K562 (cell line): ENCODE results near the gene FARSA. TPM values are rescaled to one million over a fixed set of nuclear protein-coding genes. Genes with fewer than 3 reads are reported as not detected.

Experiments
- CXXC5 ChIP-seq: fragments of 250-450 bp; sonication (Bioruptor Pico); IDR thresholded peaks from 2 replicates; pipeline ENCODE4 v1.8.0; 2022; ENCODE audit warnings: inconsistent platforms, mild to moderate bottlenecking, moderate library complexity
- ETV6 ChIP-seq, 3 experiments: fragments of 150-350 bp in 1 of 3; sonication (generic) in 1 of 3; formaldehyde crosslinking in 1 of 3; IDR thresholded peaks; 2 replicates each; pipeline versions ENCODE4 v1.6.1 to v1.8.0; 2014 to 2022; ENCODE audit warnings: borderline replicate concordance in 2 of 3, low read depth in 2 of 3, antibody characterized with exemption in 1 of 3, low read length in 1 of 3, mild to moderate bottlenecking in 1 of 3, missing genetic modification reagents in 1 of 3
- HDAC2 ChIP-seq: fragments of 450-650 bp; IDR thresholded peaks from 2 replicates; pipeline ENCODE4 v1.6.1; 2016; ENCODE audit warnings: mild to moderate bottlenecking
- MCM5 ChIP-seq: fragments of 450-650 bp; IDR thresholded peaks from 2 replicates; pipeline ENCODE4 v1.6.1; 2016; ENCODE audit warnings: low read depth
- MCM7 ChIP-seq, 2 experiments: fragments of 450-650 bp; IDR thresholded peaks; 2 replicates each; pipeline ENCODE4 v1.6.1; 2016 to 2018
- POLR3A ChIP-seq: IDR thresholded peaks from 2 replicates; pipeline ENCODE4 v1.6.1; 2011; ENCODE audit warnings: borderline replicate concordance, mild to moderate bottlenecking, moderate library complexity; ENCODE audit not compliant: insufficient read length, insufficient read depth; ENCODE audit errors: extremely low read depth
- TFAM ChIP-seq: fragments of 250-450 bp; sonication (Bioruptor Pico); conservative IDR thresholded peaks from 2 replicates; pipeline ENCODE4 v1.5.0; 2021; ENCODE audit warnings: mild to moderate bottlenecking, moderate library complexity
- YBX1 ChIP-seq: fragments of 450-650 bp; IDR thresholded peaks from 2 replicates; pipeline ENCODE4 v1.7.1; 2016; ENCODE audit warnings: mild to moderate bottlenecking
- ZBED1 ChIP-seq: IDR thresholded peaks from 2 replicates; pipeline ENCODE4 v1.6.1; 2014
- ZNF23 ChIP-seq: fragments of 250-450 bp; sonication (Bioruptor Pico); IDR thresholded peaks from 2 replicates; pipeline ENCODE4 v1.4.0; 2020; ENCODE audit warnings: mild to moderate bottlenecking
- ZNF347 ChIP-seq: fragments of 450-650 bp; formaldehyde crosslinking; IDR thresholded peaks from 2 replicates; pipeline ENCODE4 v1.4.0; 2020; ENCODE audit warnings: low read depth, mild to moderate bottlenecking, moderate library complexity
- ZNF41 ChIP-seq: fragments of 250-450 bp; sonication (Bioruptor Pico); conservative IDR thresholded peaks from 2 replicates; pipeline ENCODE4 v1.4.0; 2020; ENCODE audit warnings: mild to moderate bottlenecking
- polyA plus RNA-seq, 8 experiments: library from polyadenylated mRNA; depleted of rRNA in 4 of 8; stranded (reverse) in 5 of 8; unstranded in 3 of 8; fragments of >200 nt; fragmentation: Nextera tagmentation in 2 of 8; fragmentation: Illumina TruSeq in 1 of 8; extraction: Ambion mirVana in 2 of 8; extraction: Trizol in 1 of 8; gene quantifications; 2 replicates each; pipeline versions ENCODE4 v1.2.1 to v1.2.3, GENCODE V29; 2011 to 2014; ENCODE audit warnings: inconsistent platforms in 1 of 8, missing spikeins in 1 of 8
- total RNA-seq, 7 experiments: library from RNA; depleted of rRNA in 6 of 7; stranded (reverse); fragments of >200 nt in 6 of 7; fragmentation: Illumina TruSeq in 2 of 7; extraction: Trizol in 2 of 7; gene quantifications; 2 replicates each; pipeline versions ENCODE4 v1.2.1 to v1.2.3, GENCODE V29; 2011 to 2021; ENCODE audit warnings: low replicate concordance in 1 of 7
- TF ChIP-seq, protein P1 (sequence below): IDR thresholded peaks from 2 replicates; pipeline ENCODE4 v1.6.1; 2011; ENCODE audit not compliant: insufficient read length; ENCODE audit errors: extremely low read depth
- TF ChIP-seq, protein P2 (sequence below): fragments of 450-650 bp; formaldehyde crosslinking; IDR thresholded peaks from 2 replicates; pipeline ENCODE4 v1.4.0; 2022; ENCODE audit warnings: missing genetic modification characterization
- TF ChIP-seq, protein P3 (sequence below): fragments of 250-450 bp; sonication (Bioruptor Pico); IDR thresholded peaks from 2 replicates; pipeline ENCODE4 v1.4.0; 2020; ENCODE audit warnings: mild to moderate bottlenecking
- TF ChIP-seq, protein P4 (sequence below): fragments of 450-650 bp; conservative IDR thresholded peaks from 2 replicates; pipeline ENCODE4 v1.6.1; 2016; ENCODE audit warnings: missing genetic modification characterization, low read depth, mild to moderate bottlenecking, missing compliant biosample characterization, moderate library complexity
- TF ChIP-seq, protein P5 (sequence below): fragments of 450-650 bp; formaldehyde crosslinking; IDR thresholded peaks from 2 replicates; pipeline ENCODE4 v1.4.0; 2020; ENCODE audit warnings: mild to moderate bottlenecking, moderate library complexity
- TF ChIP-seq, protein P6 (sequence below), 3 experiments: IDR thresholded peaks in 2 of 3; conservative IDR thresholded peaks in 1 of 3; 2 replicates each; pipeline ENCODE4 v1.5.1; 2011 to 2012; ENCODE audit warnings: low read length in 3 of 3, mild to moderate bottlenecking in 3 of 3, control low read depth in 2 of 3, improper control_type of control experiment in 1 of 3, inconsistent platforms in 1 of 3, low read depth in 1 of 3, mixed read lengths in 1 of 3, moderate library complexity in 1 of 3; ENCODE audit not compliant: insufficient read depth in 2 of 3

The FARSA gene
- total and polyA plus RNA-seq, 9 of the 15 experiments (the other 6 are each of a cell fraction or from before 2014, with no cell fraction given), result 25.2 to 237 (median 89.6) TPM

DNA sequence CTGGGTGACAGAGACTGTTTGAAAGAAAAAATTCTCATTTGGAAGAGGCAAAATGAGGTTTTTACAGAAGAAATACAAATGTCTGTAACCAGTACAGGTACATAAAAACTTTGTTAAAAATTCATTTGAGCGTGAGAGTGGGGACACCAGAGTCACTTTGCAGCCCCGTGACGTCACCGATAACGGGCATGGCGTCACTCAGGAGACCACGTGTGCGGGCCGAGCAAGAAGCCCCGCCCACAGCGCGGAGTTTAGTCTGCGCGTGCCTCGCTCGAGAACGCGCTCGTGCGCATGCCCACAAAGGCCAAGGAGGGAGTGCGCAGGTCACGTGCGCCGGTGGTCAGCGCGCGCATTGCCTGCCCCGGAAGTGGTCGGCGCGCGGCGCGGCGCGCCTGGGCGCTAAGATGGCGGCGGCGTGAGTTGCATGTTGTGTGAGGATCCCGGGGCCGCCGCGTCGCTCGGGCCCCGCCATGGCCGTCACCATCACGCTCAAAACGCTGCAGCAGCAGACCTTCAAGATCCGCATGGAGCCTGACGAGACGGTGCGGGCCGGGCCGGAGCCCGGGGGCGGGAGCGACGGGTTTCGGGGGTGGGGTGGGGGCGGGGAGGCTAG lies 12.1 kb upstream of the FARSA start, which contains the start of gene RAD23A (continued):
- TF ChIP-seq, protein P1, sequence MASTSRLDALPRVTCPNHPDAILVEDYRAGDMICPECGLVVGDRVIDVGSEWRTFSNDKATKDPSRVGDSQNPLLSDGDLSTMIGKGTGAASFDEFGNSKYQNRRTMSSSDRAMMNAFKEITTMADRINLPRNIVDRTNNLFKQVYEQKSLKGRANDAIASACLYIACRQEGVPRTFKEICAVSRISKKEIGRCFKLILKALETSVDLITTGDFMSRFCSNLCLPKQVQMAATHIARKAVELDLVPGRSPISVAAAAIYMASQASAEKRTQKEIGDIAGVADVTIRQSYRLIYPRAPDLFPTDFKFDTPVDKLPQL, result no peak
- TF ChIP-seq, protein P2, sequence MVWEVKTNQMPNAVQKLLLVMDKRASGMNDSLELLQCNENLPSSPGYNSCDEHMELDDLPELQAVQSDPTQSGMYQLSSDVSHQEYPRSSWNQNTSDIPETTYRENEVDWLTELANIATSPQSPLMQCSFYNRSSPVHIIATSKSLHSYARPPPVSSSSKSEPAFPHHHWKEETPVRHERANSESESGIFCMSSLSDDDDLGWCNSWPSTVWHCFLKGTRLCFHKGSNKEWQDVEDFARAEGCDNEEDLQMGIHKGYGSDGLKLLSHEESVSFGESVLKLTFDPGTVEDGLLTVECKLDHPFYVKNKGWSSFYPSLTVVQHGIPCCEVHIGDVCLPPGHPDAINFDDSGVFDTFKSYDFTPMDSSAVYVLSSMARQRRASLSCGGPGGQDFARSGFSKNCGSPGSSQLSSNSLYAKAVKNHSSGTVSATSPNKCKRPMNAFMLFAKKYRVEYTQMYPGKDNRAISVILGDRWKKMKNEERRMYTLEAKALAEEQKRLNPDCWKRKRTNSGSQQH (CRISPR knock-in tag), result no peak
- TF ChIP-seq, protein P3, sequence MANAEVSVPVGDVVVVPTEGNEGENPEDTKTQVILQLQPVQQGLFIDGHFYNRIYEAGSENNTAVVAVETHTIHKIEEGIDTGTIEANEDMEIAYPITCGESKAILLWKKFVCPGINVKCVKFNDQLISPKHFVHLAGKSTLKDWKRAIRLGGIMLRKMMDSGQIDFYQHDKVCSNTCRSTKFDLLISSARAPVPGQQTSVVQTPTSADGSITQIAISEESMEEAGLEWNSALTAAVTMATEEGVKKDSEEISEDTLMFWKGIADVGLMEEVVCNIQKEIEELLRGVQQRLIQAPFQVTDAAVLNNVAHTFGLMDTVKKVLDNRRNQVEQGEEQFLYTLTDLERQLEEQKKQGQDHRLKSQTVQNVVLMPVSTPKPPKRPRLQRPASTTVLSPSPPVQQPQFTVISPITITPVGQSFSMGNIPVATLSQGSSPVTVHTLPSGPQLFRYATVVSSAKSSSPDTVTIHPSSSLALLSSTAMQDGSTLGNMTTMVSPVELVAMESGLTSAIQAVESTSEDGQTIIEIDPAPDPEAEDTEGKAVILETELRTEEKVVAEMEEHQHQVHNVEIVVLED, result peak; percentile 90
- TF ChIP-seq HDAC2, result no peak
- peak; percentile 99 for TF ChIP-seq CXXC5 (CRISPR knock-in tag)
- TF ChIP-seq, protein P4, sequence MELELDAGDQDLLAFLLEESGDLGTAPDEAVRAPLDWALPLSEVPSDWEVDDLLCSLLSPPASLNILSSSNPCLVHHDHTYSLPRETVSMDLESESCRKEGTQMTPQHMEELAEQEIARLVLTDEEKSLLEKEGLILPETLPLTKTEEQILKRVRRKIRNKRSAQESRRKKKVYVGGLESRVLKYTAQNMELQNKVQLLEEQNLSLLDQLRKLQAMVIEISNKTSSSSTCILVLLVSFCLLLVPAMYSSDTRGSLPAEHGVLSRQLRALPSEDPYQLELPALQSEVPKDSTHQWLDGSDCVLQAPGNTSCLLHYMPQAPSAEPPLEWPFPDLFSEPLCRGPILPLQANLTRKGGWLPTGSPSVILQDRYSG (tag), result 0 out of 2 replicates have a peak, but pooled peaks have one; percentile 61
- peak; percentile 96; the same call in 1 of the 2 replicates for TF ChIP-seq ZBED1
- no peak for TF ChIP-seq ZNF347
- TF ChIP-seq, protein P5, sequence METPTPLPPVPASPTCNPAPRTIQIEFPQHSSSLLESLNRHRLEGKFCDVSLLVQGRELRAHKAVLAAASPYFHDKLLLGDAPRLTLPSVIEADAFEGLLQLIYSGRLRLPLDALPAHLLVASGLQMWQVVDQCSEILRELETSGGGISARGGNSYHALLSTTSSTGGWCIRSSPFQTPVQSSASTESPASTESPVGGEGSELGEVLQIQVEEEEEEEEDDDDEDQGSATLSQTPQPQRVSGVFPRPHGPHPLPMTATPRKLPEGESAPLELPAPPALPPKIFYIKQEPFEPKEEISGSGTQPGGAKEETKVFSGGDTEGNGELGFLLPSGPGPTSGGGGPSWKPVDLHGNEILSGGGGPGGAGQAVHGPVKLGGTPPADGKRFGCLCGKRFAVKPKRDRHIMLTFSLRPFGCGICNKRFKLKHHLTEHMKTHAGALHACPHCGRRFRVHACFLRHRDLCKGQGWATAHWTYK (CRISPR knock-in tag), result peak; percentile 96
- TF ChIP-seq POLR3A, result no peak
- no peak for TF ChIP-seq TFAM (CRISPR knock-in tag)
- TF ChIP-seq ZNF41 (CRISPR knock-in tag), result peak; percentile 48; the same call in 1 of the 2 replicates
- TF ChIP-seq ZNF23, result peak; percentile 74
- TF ChIP-seq MCM5, result no peak
- no peak; a peak in 1 of 4 replicates for TF ChIP-seq ETV6 (IDR thresholded peaks at IDR 0.05; ENCODE audit: borderline replicate concordance in 1 of 2, low read depth in 2 of 2, low read length in 1 of 2)
- TF ChIP-seq ETV6 (CRISPR knock-in tag; IDR thresholded peaks at IDR 0.05; ENCODE audit: borderline replicate concordance), result no peak
- no peak for TF ChIP-seq MCM7 (IDR thresholded peaks at IDR 0.05)
- TF ChIP-seq YBX1, result no peak
- TF ChIP-seq, protein P6, sequence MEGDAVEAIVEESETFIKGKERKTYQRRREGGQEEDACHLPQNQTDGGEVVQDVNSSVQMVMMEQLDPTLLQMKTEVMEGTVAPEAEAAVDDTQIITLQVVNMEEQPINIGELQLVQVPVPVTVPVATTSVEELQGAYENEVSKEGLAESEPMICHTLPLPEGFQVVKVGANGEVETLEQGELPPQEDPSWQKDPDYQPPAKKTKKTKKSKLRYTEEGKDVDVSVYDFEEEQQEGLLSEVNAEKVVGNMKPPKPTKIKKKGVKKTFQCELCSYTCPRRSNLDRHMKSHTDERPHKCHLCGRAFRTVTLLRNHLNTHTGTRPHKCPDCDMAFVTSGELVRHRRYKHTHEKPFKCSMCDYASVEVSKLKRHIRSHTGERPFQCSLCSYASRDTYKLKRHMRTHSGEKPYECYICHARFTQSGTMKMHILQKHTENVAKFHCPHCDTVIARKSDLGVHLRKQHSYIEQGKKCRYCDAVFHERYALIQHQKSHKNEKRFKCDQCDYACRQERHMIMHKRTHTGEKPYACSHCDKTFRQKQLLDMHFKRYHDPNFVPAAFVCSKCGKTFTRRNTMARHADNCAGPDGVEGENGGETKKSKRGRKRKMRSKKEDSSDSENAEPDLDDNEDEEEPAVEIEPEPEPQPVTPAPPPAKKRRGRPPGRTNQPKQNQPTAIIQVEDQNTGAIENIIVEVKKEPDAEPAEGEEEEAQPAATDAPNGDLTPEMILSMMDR (IDR thresholded peaks at IDR 0.05 in 2 of 3, conservative IDR thresholded peaks at IDR 0.05 in 1 of 3; ENCODE audit: insufficient read depth in 2 of 3, low read depth in 1 of 3, low read length in 3 of 3), result no peak
